ENCODE measurements around the gene AGTRAP.

AGTRAP gene

GRCh38 chr1:11736746-11737639 lies 1.1 kb downstream of the AGTRAP start:
- DNase-seq = no peak

DNA sequence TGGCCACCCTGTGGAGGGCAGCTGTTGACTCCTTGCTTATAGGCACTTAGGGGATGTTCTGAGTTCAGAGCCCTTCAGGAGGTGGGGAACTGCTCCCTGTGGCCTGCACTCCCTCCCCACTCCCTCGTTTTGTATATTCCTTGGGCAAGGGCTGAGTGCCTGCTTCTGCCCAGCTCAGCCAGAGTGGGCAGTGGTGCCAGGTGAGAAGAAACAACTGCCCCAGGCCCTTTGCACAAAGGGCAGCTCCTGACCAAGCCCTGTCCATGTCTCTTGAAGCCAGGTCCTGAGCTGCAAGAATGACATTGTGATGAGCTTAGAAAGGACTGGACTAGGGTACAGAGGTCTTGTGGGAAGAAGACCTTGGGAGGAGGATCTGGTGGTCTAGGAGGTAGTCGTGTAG lies 2.2 kb downstream of the AGTRAP start:
- no peak for DNase-seq

DNA sequence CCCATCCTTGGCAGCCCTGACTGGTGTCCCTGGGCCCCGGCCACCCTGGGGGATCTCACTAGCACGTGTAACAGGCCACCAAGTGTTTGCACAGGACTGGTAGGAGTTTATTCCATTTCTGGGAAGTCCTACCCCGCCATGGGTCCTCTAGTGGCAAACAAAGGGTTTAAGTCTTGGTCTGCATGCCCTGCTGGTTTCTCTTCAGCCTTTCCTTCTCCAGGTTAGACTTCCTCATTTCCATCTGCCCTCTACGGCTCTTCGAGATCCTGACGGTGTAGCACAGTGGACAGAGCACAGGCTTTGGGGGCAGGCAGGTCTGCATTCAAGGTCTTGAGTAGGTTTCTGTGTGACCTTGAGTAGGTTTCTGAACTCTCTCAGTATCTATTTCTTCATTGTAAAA lies 2.8 kb downstream of the AGTRAP start:
- no peak for DNase-seq

- no peak for DNase-seq
These were observed 4.6 kb downstream of the AGTRAP start for GRCh38 chr1:11740258-11741192.

DNA sequence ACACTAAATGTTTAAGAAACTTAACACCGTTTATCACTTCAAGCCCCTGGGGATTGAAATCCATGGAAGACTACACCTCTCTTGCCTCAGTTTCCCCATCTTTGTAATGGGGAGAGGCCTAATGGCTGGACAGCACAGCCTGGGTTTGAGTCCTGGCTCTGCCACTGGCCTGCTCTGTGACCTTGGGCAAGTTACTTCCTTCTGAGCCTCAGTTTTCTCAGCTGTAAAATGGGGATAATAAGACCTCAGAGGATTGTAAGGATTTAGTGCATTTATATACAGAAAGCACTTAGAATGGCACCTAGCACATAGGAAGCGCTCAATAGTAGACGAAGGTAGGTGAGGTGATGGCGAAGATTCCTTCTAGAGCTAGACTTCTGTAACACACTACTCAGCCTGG lies 5.5 kb downstream of the AGTRAP start:
- no peak for DNase-seq

GRCh38 chr1:11741919-11742558 lies 6.1 kb downstream of the AGTRAP start:
- DNase-seq = no peak

DNA sequence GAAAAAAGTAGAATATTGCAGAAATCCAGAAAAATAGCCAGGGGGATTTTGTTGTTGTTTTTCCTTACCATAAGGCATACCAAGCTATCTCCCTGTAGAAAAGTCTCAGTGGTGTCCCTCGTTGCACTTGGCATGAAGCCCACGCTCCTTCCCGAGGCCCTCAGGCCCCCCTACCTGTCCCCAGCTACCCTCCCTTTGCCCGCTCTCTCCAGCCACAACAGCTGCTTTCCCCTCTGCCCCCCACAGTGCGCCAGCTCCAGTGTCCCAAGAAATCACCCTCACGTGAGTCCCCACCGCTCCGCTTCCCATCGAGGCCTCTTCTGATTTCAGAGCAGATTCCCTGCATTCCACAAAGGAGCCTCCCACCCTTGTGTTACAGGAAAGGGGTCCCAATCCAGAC lies 8.4 kb downstream of the AGTRAP start:
- DNase-seq = no peak

DNA sequence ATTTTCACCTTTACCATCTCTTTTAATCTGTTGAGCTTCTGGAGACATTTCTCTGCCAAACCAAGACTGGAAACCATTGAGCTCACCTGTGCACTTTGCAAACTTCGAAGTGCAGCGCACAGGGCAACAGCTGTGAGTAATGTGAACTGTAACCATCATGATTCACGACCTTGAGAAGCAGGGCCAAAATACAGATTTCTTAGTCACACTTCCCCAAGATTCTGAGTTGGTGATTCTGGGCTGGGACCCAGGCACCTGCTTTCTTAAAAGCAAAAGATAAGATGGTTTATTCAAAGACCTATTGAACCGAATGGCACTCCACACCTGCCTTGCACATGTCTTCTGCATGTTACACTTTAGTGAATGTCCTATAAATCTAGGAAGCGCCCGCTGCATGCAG lies 10.2 kb downstream of the AGTRAP start:
- DNase-seq = no peak

- no peak for DNase-seq
These were observed 11.0 kb downstream of the AGTRAP start for GRCh38 chr1:11746795-11747487.

- no peak for DNase-seq
These were observed 12.6 kb downstream of the AGTRAP start for GRCh38 chr1:11748294-11749202.

DNA sequence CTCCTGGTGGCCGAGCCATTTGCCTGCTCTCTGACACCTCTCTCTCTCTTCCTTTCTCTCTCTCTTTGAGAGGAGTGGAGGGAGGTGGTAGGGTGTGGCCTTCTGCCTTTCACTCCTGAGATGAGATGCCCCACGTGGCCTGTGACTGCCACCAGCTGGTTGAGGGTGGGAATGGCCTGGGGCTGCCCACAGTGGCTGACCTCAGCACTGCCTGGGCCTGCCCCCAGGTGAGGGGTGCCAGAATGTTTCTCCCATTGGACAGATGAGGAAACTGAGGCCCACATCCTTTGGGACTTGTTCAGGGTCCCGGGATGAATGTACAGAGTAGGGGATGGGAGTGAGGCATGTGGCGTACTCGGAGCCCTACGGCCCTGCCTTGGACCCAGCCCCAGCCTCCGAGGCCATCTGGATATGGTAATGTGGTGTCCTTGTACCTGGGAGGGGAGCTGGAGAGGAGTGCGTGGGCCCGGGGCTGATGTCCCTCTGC lies 13.3 kb downstream of the AGTRAP start:
- peak in 1 of 4 experiments; percentile 13 for DNase-seq

- DNase-seq = no peak
These were observed 14.1 kb downstream of the AGTRAP start for GRCh38 chr1:11749996-11750395.

GRCh38 chr1:11751087-11751486 lies 15.2 kb downstream of the AGTRAP start:
- DNase-seq = no peak

GRCh38 chr1:11752359-11753088 lies 16.6 kb downstream of the AGTRAP start:
- no peak for DNase-seq

DNA sequence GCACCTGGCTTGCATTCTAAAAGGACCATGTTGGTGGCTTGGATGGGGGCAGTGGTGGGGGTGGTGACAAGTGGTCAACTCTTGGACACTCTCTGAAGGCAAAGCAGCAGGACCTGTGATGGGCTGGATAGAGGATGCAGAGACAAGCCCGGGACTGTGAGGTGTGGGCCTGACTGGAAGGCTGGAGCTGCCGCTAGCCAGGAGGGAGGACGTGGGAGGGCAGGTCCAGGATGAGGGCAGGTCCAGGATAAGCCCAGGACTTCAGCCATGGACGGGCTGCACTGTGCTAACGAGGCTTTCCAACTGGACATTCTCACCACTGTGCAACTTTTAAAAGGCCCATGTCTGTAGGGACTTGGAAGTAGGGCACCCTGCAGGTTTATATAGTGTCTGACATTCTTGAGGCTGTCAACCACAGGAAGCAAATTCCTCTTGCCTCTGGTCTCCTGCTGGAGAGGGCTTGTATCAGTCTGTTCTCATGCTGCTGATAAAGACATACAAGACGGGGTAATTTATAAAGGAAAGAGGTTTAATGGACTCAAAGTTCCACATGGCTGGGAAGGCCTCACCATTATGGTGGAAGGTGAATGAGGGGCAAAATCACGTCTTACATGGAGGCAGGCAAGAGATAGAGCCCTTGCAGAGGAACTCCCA lies 17.7 kb downstream of the AGTRAP start:
- DNase-seq = no peak

GRCh38 chr1:11757047-11757446 lies 21.1 kb downstream of the AGTRAP start:
- no peak for DNase-seq

DNA sequence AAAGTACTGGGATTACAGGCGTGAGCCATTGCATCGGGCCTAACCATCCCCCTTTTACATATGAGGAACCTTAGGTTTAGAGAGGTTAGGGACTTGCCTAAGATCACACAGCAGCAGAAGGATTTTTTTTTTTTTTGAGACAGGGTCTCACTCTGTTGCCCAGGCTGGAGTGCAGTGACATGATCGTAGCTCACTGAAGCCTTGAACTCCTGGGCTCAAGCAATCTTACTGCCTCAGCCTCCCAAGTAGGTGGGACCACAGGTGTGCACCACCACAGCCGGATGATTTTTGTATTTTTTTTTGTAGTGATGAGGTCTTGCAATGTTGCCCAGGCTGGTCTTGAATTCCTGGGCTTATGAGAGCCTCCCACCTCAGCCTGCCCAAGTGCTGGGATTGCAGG lies 23.9 kb downstream of the AGTRAP start:
- DNase-seq = no peak

DNA sequence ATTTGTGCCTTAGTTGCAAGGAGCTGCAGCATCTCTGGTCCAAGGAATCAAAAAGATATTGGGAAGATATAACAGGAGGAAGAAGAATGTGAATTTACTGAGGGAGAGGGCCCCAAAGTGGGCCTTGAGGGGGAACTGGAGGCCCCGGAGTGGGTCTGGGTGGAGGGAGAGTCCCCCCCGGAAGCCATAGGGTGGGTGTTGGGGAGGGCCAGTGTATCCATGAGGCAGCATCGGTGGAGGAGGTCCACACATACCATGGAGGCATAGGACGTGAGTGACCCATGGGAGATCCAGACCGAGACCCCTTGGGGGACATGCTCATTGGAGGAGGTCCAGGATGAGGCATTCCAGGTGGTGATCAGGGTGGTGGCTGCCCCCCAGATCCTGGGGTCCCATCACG lies 25.3 kb downstream of the AGTRAP start:
- no peak for DNase-seq

DNA sequence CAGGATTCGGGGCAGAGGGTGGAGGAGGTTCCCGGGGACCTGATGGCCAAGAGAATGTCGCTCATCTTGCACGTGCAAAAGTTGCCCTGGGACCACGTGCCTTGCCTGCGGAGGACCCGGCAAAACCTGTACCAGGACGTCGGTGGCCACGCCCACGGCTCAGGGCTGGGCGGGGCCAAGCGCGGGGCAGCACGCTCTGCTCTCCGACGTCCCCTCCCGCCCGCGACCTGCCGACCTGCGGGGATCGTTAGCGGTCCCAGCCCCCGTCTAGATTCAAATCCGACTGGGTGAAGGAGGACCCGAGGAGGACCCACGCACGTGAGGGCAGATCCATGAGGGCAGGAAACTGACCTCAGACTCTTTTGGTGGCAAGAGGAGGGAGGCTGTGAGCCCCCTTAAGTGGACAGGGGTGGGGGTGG lies 26.1 kb downstream of the AGTRAP start, which contains the start of gene C1orf167:
C1orf167 (plus strand) TSS at position 206 of the 419 bp plus-strand sequence. CDS start 2,208 bp downstream, outside the sequence.
- no peak for DNase-seq

- DNase-seq = no peak
These were observed 28.2 kb downstream of the AGTRAP start for GRCh38 chr1:11764115-11764514.
